Ishikawa (cell line): ENCODE measurements around the gene ATG14.

Experiments used
- CEBPB ChIP-seq: IDR thresholded peaks from 2 replicates; pipeline ENCODE4 v1.6.1; 2012
- CREB1 ChIP-seq: IDR thresholded peaks from 2 replicates; pipeline ENCODE4 v1.6.1; 2012; ENCODE audit warnings: low read depth
- EGR1 ChIP-seq: IDR thresholded peaks from 2 replicates; pipeline ENCODE4 v1.6.1; 2012
- EP300 ChIP-seq: IDR thresholded peaks from 2 replicates; pipeline ENCODE4 v1.6.1; 2012; ENCODE audit warnings: borderline replicate concordance
- FOXM1 ChIP-seq: IDR thresholded peaks from 2 replicates; pipeline ENCODE4 v1.6.1; 2012; ENCODE audit warnings: low read depth, borderline replicate concordance
- MAX ChIP-seq: IDR thresholded peaks from 2 replicates; pipeline ENCODE4 v1.6.1; 2012
- NFIC ChIP-seq: IDR thresholded peaks from 2 replicates; pipeline ENCODE4 v1.6.1; 2012
- RAD21 ChIP-seq: IDR thresholded peaks from 2 replicates; pipeline ENCODE4 v1.6.1; 2012; ENCODE audit warnings: low read depth
- REST ChIP-seq: IDR thresholded peaks from 2 replicates; pipeline ENCODE4 v1.6.1; 2012; ENCODE audit warnings: low read depth, mild to moderate bottlenecking
- TAF1 ChIP-seq: IDR thresholded peaks from 2 replicates; pipeline ENCODE4 v1.6.1; 2012; ENCODE audit warnings: low read depth, mild to moderate bottlenecking
- TCF12 ChIP-seq: IDR thresholded peaks from 2 replicates; pipeline ENCODE4 v1.6.1; 2012; ENCODE audit warnings: low read depth
- TEAD4 ChIP-seq: IDR thresholded peaks from 2 replicates; pipeline ENCODE4 v1.6.1; 2012
- USF1 ChIP-seq: IDR thresholded peaks from 2 replicates; pipeline ENCODE4 v1.6.1; 2012
- YY1 ChIP-seq: IDR thresholded peaks from 2 replicates; pipeline ENCODE4 v1.6.1; 2012; ENCODE audit warnings: low read depth
- ZBTB7A ChIP-seq: IDR thresholded peaks from 2 replicates; pipeline ENCODE4 v1.6.1; 2012; ENCODE audit warnings: low read depth

ATG14 gene

GRCh38 chr14:55430024-55430690 is 18.5 kb upstream of the ATG14 start:
- TF ChIP-seq RAD21 (peak; percentile 60), REST (no peak), TEAD4 (no peak), USF1 (no peak), EGR1 (no peak)

GRCh38 chr14:55427439-55427838 is 15.8 kb upstream of the ATG14 start:
- TF ChIP-seq RAD21 (no peak), TCF12 (no peak), CEBPB (no peak), FOXM1 (no peak), CREB1 (no peak), REST (no peak), MAX (no peak), TEAD4 (no peak), ZBTB7A (no peak)

GRCh38 chr14:55426891-55427290 is 15.3 kb upstream of the ATG14 start:
- no peak for TF ChIP-seq EGR1
- no peak for TF ChIP-seq USF1
- TF ChIP-seq REST = no peak
- TF ChIP-seq FOXM1 = no peak
- no peak for TF ChIP-seq TCF12
- no peak for TF ChIP-seq EP300
- no peak for TF ChIP-seq NFIC
- no peak for TF ChIP-seq RAD21
- TF ChIP-seq YY1 = no peak
- no peak for TF ChIP-seq MAX
- TF ChIP-seq ZBTB7A = no peak
- TF ChIP-seq TAF1 = no peak
- TF ChIP-seq CREB1 = no peak
- no peak for TF ChIP-seq CEBPB
- no peak for TF ChIP-seq TEAD4

- TF ChIP-seq TEAD4 (no peak), CEBPB (no peak), TCF12 (no peak), REST (no peak)
These were observed 13.5 kb upstream of the ATG14 start for GRCh38 chr14:55425091-55425490.
